HG02588 (cell line): Measurements from ENCODE around the gene RTN4RL1.

ENCODE experiments used
- ATAC-seq: cut with Tn5 transposase; IDR thresholded peaks from one replicate; pipeline ENCODE4 v1.9.1; 2021; ENCODE audit warnings: mild to moderate bottlenecking, moderate library complexity; ENCODE audit not compliant: unreplicated experiment

Gene RTN4RL1

GRCh38 chr17:2048805-2049204 lies 23.7 kb upstream of the RTN4RL1 start:
- no peak for ATAC-seq

- ATAC-seq, result no peak
Measured at GRCh38 chr17:2047590-2047989, 22.5 kb upstream of the RTN4RL1 start.

GRCh38 chr17:2044263-2044894 lies 19.2 kb upstream of the RTN4RL1 start:
- ATAC-seq, result no peak

- ATAC-seq, result no peak
Measured at GRCh38 chr17:2043785-2044184, 18.7 kb upstream of the RTN4RL1 start.

DNA sequence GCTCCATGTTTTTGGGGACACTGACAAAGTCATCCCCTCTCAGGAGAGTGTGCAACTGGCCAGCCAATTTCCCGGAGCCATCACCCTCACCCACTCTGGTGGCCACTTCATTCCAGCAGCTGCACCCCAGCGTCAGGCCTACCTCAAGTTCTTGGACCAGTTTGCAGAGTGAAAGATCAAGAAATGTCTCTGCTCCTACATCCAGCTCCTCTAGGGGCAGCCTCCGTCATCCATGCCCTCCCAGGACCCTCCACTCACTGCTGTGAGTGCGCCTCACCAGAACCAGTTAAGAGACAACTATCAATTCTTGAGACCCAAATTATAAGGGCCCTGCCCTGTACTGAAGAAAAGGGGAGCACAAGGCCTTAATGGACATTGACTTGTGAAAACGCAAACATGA lies 17.8 kb upstream of the RTN4RL1 start:
- no peak for ATAC-seq

- no peak for ATAC-seq
Measured at GRCh38 chr17:2042390-2042847, 17.3 kb upstream of the RTN4RL1 start.

GRCh38 chr17:2041561-2042389 lies 16.6 kb upstream of the RTN4RL1 start, which contains the start of gene OVCA2:
OVCA2 (plus strand) TSS chr17:2042022; CDS start chr17:2042048, 26 bp downstream.
- ATAC-seq, result peak; percentile 89

- no peak for ATAC-seq
Measured at GRCh38 chr17:2040942-2041560, 15.9 kb upstream of the RTN4RL1 start.

- no peak for ATAC-seq
Measured at GRCh38 chr17:2040219-2040827, 15.2 kb upstream of the RTN4RL1 start.

DNA sequence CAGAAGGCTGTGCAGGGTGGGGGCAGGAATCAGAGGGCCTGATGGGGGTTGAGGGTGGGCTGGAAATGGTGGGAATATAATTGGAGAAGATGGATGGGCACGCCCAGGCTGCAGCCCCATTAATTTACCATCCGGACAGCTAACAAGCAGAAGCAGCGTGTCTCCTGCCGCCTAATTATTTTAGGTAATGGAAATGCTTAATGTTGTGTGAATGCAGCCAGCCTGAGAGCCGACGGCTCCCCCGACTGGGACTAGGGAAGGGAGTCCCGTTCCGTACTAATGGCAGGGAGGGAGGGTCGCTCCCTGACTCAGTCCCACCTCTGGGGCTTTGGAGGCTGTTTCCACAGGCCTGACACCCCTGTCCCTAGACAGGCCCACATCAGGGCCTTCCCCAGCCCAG lies 12.0 kb upstream of the RTN4RL1 start:
- ATAC-seq, result no peak

- no peak for ATAC-seq
Measured at GRCh38 chr17:2035541-2036488, 10.7 kb upstream of the RTN4RL1 start.

DNA sequence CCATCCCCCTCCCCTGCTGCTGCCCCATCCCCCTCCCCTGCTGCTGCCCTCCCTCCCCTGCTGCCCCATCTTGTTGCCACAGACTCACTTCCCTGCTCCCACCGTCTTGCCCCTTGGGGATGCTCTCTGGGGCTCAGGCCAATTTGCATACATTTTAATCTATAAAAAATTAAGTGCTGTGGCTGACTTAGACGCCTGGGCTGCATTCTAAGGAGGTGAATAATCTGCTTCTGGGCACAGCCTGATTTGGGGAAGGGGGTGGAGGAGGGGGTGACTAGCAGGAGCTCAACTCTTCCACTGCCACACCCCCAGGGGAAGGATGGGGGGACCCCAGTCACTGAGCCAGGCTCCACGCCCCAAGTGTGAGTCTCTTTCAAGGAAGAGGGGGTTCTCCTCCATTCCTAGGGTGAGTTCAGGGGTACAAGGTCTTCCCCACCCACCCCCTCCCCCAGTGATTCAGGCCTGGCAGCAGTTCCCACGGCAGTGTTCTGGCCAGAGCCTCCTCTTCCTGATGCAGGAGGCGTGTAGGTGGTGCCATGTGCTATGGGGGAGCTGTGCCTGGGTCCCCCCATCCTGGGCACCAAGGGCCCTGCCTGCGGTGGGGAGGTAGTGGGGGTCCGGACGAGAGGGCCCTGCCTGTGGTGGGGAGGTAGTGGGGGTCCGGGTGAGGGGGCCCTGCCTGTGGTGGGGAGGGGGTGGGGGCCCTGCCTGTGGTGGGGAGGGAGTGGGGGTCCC lies 9.8 kb upstream of the RTN4RL1 start:
- ATAC-seq, result no peak

DNA sequence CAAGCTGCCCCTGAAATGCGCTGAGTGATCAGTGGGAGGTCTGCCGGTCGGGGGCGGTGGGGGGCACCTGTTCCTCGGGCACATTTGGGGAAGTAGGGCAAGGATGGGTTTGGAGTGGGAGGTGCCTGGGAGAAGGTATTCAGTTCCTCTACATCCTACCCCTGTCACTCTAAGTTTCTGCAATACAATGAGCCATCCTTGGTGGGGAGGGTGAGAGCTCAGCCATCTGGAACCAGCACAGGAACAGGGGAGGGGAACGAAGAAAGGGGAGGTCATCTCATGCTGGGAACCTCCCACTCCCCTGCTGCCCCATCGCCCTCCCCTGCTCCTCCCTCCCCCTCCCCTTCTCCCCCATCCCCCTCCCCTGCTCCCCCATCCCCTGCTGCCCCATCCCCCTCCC lies 9.0 kb upstream of the RTN4RL1 start:
- no peak for ATAC-seq

DNA sequence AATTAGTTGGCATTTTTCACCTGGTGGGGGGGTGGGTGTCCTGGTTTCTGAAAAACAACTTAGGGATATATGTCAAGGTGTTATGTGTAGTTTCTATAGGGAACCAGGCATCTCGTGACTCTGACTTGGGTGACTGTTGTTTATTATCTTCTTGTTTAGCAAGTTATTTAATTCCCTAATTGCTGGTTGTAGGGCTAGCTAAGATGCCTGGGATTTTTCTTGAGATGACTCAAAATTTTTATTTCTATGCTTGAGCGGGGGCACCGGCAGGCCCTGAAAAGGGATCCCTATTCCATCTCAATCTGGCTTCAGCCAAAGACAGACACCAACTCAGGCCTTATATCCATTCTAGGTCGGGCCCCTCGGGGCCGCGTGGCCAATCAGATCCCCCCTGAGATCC lies 8.0 kb upstream of the RTN4RL1 start:
- no peak for ATAC-seq

DNA sequence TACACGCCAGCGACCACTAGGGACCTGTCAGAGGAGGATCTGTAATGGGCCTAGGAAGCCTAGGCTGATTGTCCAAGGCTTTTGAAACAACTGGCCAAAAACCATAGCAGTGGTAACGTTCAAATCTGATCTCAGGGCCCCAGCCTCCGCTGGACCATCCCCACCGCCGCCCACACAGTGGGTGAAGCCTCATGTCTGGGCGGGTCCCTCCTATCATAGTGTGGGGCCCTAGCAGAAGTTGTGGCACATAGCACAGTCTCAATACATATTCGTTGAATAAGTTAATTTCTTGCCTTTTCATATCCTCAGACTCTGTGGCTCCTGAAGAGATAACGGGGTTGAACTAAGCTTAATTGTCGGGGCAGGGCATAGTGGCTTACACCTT lies 5.6 kb upstream of the RTN4RL1 start:
- ATAC-seq, result no peak

GRCh38 chr17:2029911-2030778 lies 5.0 kb upstream of the RTN4RL1 start, which contains the start of gene DPH1:
DPH1 (plus strand) TSS chr17:2030153; CDS start chr17:2030170, 17 bp downstream.
- peak; percentile 65 for ATAC-seq

GRCh38 chr17:2028737-2029136 lies 3.6 kb upstream of the RTN4RL1 start:
- no peak for ATAC-seq

GRCh38 chr17:2028234-2028614 lies 3.1 kb upstream of the RTN4RL1 start:
- ATAC-seq, result no peak
